Right lobe of liver (tissue), 6 donors: ENCODE results near the gene ABCF2. TPM values are rescaled to one million over a fixed set of nuclear protein-coding genes. Genes with fewer than 3 reads are reported as not detected.

ENCODE experiments used
- ATAC-seq, 4 donors: fragments of 200-7000 bp; cut with Tn5 transposase; one replicate each; pipeline ENCODE4 v1.9.1; 2020; ENCODE audit warnings: mild to moderate bottlenecking in 4 of 4, moderate library complexity in 4 of 4
- DNase-seq, 3 donors: peaks; one replicate each; pipeline ENCODE4 v3.0.0-alpha.2; 2020
- H3K27ac ChIP-seq, 3 donors: fragments of 200-600 bp; one replicate each; pipeline ENCODE4 v1.8.0; 2022
- H3K27me3 ChIP-seq, 2 donors: fragments of 200-600 bp; one replicate each; pipeline ENCODE4 v1.8.0; 2022
- H3K36me3 ChIP-seq, 4 donors: fragments of 200-600 bp; sonication (generic) in 1 of 4; one replicate each; pipeline versions ENCODE4 v1.5.1 to v1.8.0; 2017 to 2022; ENCODE audit warnings: control low read depth in 1 of 4
- H3K4me1 ChIP-seq, 4 donors: fragments of 200-600 bp; sonication (generic) in 1 of 4; one replicate each; pipeline versions ENCODE4 v1.5.1 to v1.8.0; 2017 to 2022; ENCODE audit warnings: control low read depth in 1 of 4
- H3K4me3 ChIP-seq, 3 donors: fragments of 200-600 bp; one replicate each; pipeline ENCODE4 v1.8.0; 2022
- H3K9me3 ChIP-seq, 4 donors: fragments of 200-600 bp; sonication (generic) in 1 of 4; one replicate each; pipeline versions ENCODE4 v1.5.1 to v1.8.0; 2017 to 2022; ENCODE audit warnings: control low read depth in 1 of 4
- CTCF ChIP-seq, 4 donors: fragments of 200-600 bp in 3 of 4; fragments of 450-650 bp in 1 of 4; IDR thresholded peaks; one replicate each; pipeline versions ENCODE4 v1.5.1 to v1.8.0; 2016 to 2022; ENCODE audit warnings: antibody characterized with exemption in 4 of 4, mild to moderate bottlenecking in 2 of 4
- POLR2A ChIP-seq: fragments of 450-650 bp; IDR thresholded peaks from one replicate; pipeline ENCODE4 v1.6.1; 2017; ENCODE audit warnings: antibody characterized with exemption, mild to moderate bottlenecking
- WGBS: methylation state at CpG from one replicate; pipeline ENCODE4 v1.1.6; 2018; ENCODE audit warnings: low coverage, low lambda C conversion rate; ENCODE audit not compliant: insufficient coverage; ENCODE audit errors: missing lambda C conversion rate; 5-methylcytosine and 5-hydroxymethylcytosine counted together
- intact Hi-C, 2 donors: fragments of 100-400 bp; cut with DNase I; formaldehyde crosslinking; loops; one replicate each; pipeline versions ENCODE4 v1.11.2 to v1.14.1; 2022
- microRNA counts: library from miRNA; unstranded; fragments of <30 nt; microRNA quantifications from one replicate; lab custom pipeline; 2016
- total RNA-seq, 6 experiments: library from RNA; depleted of rRNA in 2 of 6; stranded (reverse); fragments of >200 nt in 2 of 6; fragmentation: NEBNext Ultra II Directional in 3 of 6; extraction: Animal tissue kit (Norgen Biotek cat#: 25700) in 3 of 6; gene quantifications; one replicate each; pipeline versions ENCODE4 v1.1.0 to v1.2.4, GENCODE V29; 2016 to 2023
- donor health status: DM: no; HTN: yes; CAD: no.
- donor health status: DM: no; HTN: no; CAD: no.
- donor health status: DM: no; HTN: no; CAD: no.
- donor health status: DM: no; HTN: yes; CAD: no.
- donor health status: DM: no; HTN: yes; CAD: no.

Gene ABCF2
- total RNA-seq, 6 experiments from 2014 or later, result 7.3 to 22.3 (median 11.4) TPM

- H3K27me3 ChIP-seq, result peaks cover 0 to 18% of the 10 kb centered on the region in 2 donors
- H3K36me3 ChIP-seq, result no peaks in the 10 kb centered on the region
- 0% methylated on average over 7 of the region's 101 CpGs for WGBS
- TF ChIP-seq CTCF (IDR thresholded peaks at IDR 0.05) (no peak), POLR2A (no peak)
- intact Hi-C loops, result no loop called here
- DNase-seq, result peak in 1 of 3 donors; percentile 41
- peak; percentile 29 to 47 (median 44) for ATAC-seq
- peaks cover 0 to 16% (median 4%) of the 10 kb centered on the region in 4 donors for H3K4me1 ChIP-seq
- H3K4me3 ChIP-seq, result peak within 1 kb of the TSS; percentile 26 to 42 (median 29)
- no peak within 1 kb of the TSS for H3K27ac ChIP-seq
- H3K9me3 ChIP-seq, result no peaks in the 10 kb centered on the region
Measured at GRCh38 chr7:151167197-151167961, 59.6 kb downstream of the ABCF2 start, which contains the start of gene GBX1. Gene GBX1, minus strand, starts transcription at chr7:151167694. Its CDS starts 146 bp downstream, at chr7:151167548.

- DNase-seq (peak in 1 of 3 donors; percentile 29), ATAC-seq (peak in 1 of 4 donors; percentile 25)
- 40% methylated on average over 1 of the region's 31 CpGs for WGBS
- no peaks in the 10 kb centered on the region for H3K9me3 ChIP-seq
- no peak for TF ChIP-seq POLR2A
- no peak for TF ChIP-seq CTCF (IDR thresholded peaks at IDR 0.05)
- H3K27me3 ChIP-seq, result peaks cover 0 to 18% of the 10 kb centered on the region in 2 donors
- intact Hi-C loops, result no loop called here
- peak overlapping the region; percentile 18 to 42 (median 26) for H3K4me3 ChIP-seq
- H3K4me1 ChIP-seq, result peaks cover 0 to 16% (median 4%) of the 10 kb centered on the region in 4 donors
- no peak overlapping the region for H3K27ac ChIP-seq
- no peaks in the 10 kb centered on the region for H3K36me3 ChIP-seq
Measured at GRCh38 chr7:151166629-151167196, 60.3 kb downstream of the ABCF2 start.

MicroRNA genes within 50 kb of the gene (microRNA counts, 767-probe panel; counts per million panel counts)
- 237 counts per million for microRNA hsa-miR-671-3p (lab: Ali Mortazavi, UCI)
- microRNA hsa-miR-671-5p (lab: Ali Mortazavi, UCI), result 237 counts per million

Other genes with a start within 250 kb of the ABCF2 start
- under 1 TPM in 5 of 6 experiments, not detected in 1; 0.11 to 0.69 (median 0.18) TPM for gene KCNH2, start 248.9 kb downstream of the ABCF2 start, total RNA-seq
- gene NOS3, start 236.2 kb downstream of the ABCF2 start, total RNA-seq, result 1 to 10 TPM; 2.4 to 9.2 (median 5.0) TPM
- under 1 TPM in 1 of 6 experiments, not detected in 5; 0.40 TPM for gene ATG9B, start 202.7 kb downstream of the ABCF2 start, total RNA-seq
- gene ABCB8, start 198.8 kb downstream of the ABCF2 start, total RNA-seq, result 10 to 100 TPM; 22.3 to 33.8 (median 26.8) TPM
- 1 to 10 TPM in 5 of 6 experiments, under 1 TPM in 1; 0.53 to 1.2 (median 1.2) TPM for gene ASIC3, start 178.7 kb downstream of the ABCF2 start, total RNA-seq
- gene CDK5, start 169.3 kb downstream of the ABCF2 start, total RNA-seq, result 1 to 10 TPM; 5.0 to 9.6 (median 6.1) TPM
- 100 to 1,000 TPM in 4 of 6 experiments, 10 to 100 TPM in 2; 74.0 to 140 (median 106) TPM for gene SLC4A2, start 167.6 kb downstream of the ABCF2 start, total RNA-seq
- gene FASTK, start 146.4 kb downstream of the ABCF2 start, total RNA-seq, result 10 to 100 TPM; 33.4 to 48.8 (median 43.9) TPM
- gene TMUB1, start 143.7 kb downstream of the ABCF2 start, total RNA-seq, result 10 to 100 TPM; 27.7 to 63.1 (median 41.8) TPM
- gene AGAP3, start 140.7 kb downstream of the ABCF2 start, total RNA-seq, result 10 to 100 TPM; 36.3 to 44.3 (median 39.5) TPM
- not detected for gene GBX1, start 59.5 kb downstream of the ABCF2 start, total RNA-seq
- gene ASB10, start 40.0 kb downstream of the ABCF2 start, total RNA-seq, result not detected
- not detected for gene H2BK1, start 16.7 kb downstream of the ABCF2 start, total RNA-seq
- 10 to 100 TPM; 11.9 to 20.7 (median 17.7) TPM for gene CHPF2, start 5.3 kb upstream of the ABCF2 start, total RNA-seq
- gene SMARCD3, start 21.5 kb upstream of the ABCF2 start, total RNA-seq, result 1 to 10 TPM; 2.4 to 7.3 (median 2.7) TPM
- 10 to 100 TPM; 21.1 to 31.3 (median 26.2) TPM for gene NUB1, start 114.6 kb upstream of the ABCF2 start, total RNA-seq
- under 1 TPM in 5 of 6 experiments, not detected in 1; 0.31 to 0.74 (median 0.44) TPM for gene WDR86, start 182.8 kb upstream of the ABCF2 start, total RNA-seq
- gene CRYGN, start 212.9 kb upstream of the ABCF2 start, total RNA-seq, result not detected